ENCODE results near the gene GNG12.

GRCh38 chr1:67689267-67690017 lies 143.8 kb downstream of the GNG12 start:
- TF ChIP-seq, protein P1, sequence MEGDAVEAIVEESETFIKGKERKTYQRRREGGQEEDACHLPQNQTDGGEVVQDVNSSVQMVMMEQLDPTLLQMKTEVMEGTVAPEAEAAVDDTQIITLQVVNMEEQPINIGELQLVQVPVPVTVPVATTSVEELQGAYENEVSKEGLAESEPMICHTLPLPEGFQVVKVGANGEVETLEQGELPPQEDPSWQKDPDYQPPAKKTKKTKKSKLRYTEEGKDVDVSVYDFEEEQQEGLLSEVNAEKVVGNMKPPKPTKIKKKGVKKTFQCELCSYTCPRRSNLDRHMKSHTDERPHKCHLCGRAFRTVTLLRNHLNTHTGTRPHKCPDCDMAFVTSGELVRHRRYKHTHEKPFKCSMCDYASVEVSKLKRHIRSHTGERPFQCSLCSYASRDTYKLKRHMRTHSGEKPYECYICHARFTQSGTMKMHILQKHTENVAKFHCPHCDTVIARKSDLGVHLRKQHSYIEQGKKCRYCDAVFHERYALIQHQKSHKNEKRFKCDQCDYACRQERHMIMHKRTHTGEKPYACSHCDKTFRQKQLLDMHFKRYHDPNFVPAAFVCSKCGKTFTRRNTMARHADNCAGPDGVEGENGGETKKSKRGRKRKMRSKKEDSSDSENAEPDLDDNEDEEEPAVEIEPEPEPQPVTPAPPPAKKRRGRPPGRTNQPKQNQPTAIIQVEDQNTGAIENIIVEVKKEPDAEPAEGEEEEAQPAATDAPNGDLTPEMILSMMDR (conservative IDR thresholded peaks at IDR 0.05 in 1 of 2, IDR thresholded peaks at IDR 0.05 in 1 of 2; ENCODE audit: extremely low read depth in 1 of 2, insufficient read depth in 1 of 2, low read depth in 1 of 2, low read length in 2 of 2) = peak in 1 of 2 donors; percentile 6
- TF ChIP-seq EZH2 (IDR thresholded peaks at IDR 0.05; ENCODE audit: borderline replicate concordance, low read length) = no peak
